NK-92 (cell line): ENCODE data around the gene SCNN1A.
"Not testable (repeated sequence)": the region's sequence is repeated elsewhere in the genome, so short reads cannot be mapped to it uniquely, and the experiment has no call there.

Experiments used
- DNase-seq: peaks from one replicate; lab custom pipeline; 2025; ENCODE audit not compliant: unreplicated experiment; lab: John Stamatoyannopoulos, UW

SCNN1A gene

GRCh38 chr12:6351622-6352021 lies 23.7 kb downstream of the SCNN1A start:
- DNase-seq: no peak

- DNase-seq: no peak
These were observed 27.7 kb downstream of the SCNN1A start for GRCh38 chr12:6347367-6348338.

- no peak for DNase-seq
These were observed 28.4 kb downstream of the SCNN1A start for GRCh38 chr12:6346942-6347341.

- no peak for DNase-seq
These were observed 29.0 kb downstream of the SCNN1A start for GRCh38 chr12:6346235-6346832.

- DNase-seq: no peak
These were observed 29.9 kb downstream of the SCNN1A start for GRCh38 chr12:6345319-6346091.

- not testable (repeated sequence) for DNase-seq
These were observed 31.2 kb downstream of the SCNN1A start for GRCh38 chr12:6344101-6344660.

- no peak for DNase-seq
These were observed 31.8 kb downstream of the SCNN1A start for GRCh38 chr12:6343518-6343917.

GRCh38 chr12:6342140-6342889 lies 33.0 kb downstream of the SCNN1A start:
- DNase-seq: no peak

GRCh38 chr12:6341417-6342139 lies 33.8 kb downstream of the SCNN1A start, which contains the start of gene TNFRSF1A:
TNFRSF1A (minus strand) TSS chr12:6342076; CDS start chr12:6341814, 262 bp downstream.
- no peak for DNase-seq

- DNase-seq: no peak
These were observed 34.5 kb downstream of the SCNN1A start for GRCh38 chr12:6340745-6341416.

GRCh38 chr12:6340032-6340638 lies 35.2 kb downstream of the SCNN1A start:
- DNase-seq: no peak

- no peak for DNase-seq
These were observed 36.4 kb downstream of the SCNN1A start for GRCh38 chr12:6338955-6339354.

GRCh38 chr12:6338536-6338935 lies 36.8 kb downstream of the SCNN1A start:
- DNase-seq: not testable (repeated sequence)

GRCh38 chr12:6337958-6338433 lies 37.4 kb downstream of the SCNN1A start:
- DNase-seq: no peak

GRCh38 chr12:6336889-6337853 lies 38.2 kb downstream of the SCNN1A start:
- DNase-seq: no peak

- no peak for DNase-seq
These were observed 39.1 kb downstream of the SCNN1A start for GRCh38 chr12:6336079-6336888.
